ENCODE measurements around the gene ANKRD42. TPM values are rescaled to one million over a fixed set of nuclear protein-coding genes. Genes with fewer than 3 reads are reported as not detected.
"Not testable (repeated sequence)": the region's sequence is repeated elsewhere in the genome, so short reads cannot be mapped to it uniquely, and the experiment has no call there.

The ANKRD42 gene
- polyA plus RNA-seq, 4 donors = 15.1 to 22.0 (median 20.5) TPM

DNA sequence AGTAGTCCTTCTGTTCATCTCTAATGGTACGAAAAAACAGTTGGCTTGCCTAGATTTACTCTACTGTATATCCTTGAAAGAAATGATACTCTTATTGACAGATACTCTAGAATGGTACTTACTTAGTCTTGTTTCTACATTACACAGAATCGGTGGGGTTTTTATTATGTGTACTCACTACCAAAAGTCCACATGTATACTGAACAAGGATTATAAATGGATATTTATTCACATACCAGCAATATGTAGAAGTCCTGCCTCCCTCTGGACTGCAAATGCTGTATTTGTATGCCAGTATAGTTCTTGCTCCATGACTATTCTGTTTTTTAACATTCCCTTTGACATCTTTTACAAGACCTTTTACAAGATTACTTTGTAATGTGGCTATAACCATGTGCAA is 22.6 kb upstream of the ANKRD42 start:
- DNase-seq (ENCODE audit: low read depth in 4 of 4, low spot score in 3 of 4) = no peak

DNA sequence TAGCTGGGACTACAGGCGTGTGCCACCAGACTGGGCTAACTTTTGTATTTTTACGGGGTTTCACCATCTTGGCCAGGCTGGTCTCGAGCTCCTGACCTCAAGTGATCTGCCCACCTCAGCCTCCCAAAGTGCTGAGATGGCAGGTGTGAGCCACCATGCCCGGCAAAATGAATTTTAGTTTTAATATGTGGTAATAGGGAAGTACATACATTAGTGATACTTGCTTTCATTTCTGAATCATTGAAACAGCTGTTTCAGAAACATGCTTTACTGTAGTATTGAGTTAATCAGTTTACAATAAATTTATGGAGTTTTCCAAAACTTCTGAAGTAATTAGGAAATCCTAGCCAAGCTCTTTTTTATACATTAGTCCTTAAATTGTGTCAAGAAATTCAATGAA is 21.0 kb upstream of the ANKRD42 start:
- no peak for DNase-seq (ENCODE audit: low read depth in 4 of 4, low spot score in 3 of 4)

DNA sequence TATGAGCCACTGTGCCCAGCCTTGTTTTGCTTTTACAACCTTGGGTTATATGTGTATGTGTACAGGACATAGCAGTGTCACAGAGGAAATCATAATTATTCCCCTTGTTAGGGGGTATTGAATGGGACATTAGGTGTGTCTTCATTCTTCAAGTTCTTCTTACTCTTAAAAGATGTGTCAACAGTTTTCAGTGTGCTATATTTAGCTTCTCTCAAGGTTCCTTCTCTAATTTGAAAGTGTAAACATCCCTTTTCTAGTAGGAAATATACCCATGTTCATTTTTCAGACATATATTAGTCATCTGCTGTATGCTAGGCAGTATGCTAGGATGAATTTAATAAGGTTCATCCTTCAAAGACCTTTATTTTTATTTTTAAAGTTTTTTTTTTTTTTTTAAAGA is 19.5 kb upstream of the ANKRD42 start:
- DNase-seq (ENCODE audit: low read depth in 4 of 4, low spot score in 3 of 4) = no peak

DNA sequence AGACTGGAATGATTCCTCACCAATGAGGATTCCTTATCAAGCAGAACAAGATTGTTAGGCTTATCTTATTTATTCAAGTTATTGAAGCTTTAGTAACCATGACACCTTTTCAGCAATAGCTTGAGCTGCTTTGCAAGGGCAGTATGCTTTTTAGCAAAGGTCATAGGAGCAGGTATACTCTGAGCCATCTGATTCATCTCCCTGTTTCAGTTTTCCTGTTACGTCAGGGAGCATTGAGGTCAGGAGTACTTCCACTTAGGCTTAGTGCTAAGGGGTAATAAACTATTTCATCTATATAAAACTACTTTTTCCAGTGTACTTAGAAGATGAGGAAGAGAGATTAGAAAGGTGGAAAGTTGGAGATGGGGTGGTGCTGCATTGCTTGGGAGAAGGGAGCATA is 17.7 kb upstream of the ANKRD42 start:
- DNase-seq (ENCODE audit: low read depth in 4 of 4, low spot score in 3 of 4) = no peak

DNA sequence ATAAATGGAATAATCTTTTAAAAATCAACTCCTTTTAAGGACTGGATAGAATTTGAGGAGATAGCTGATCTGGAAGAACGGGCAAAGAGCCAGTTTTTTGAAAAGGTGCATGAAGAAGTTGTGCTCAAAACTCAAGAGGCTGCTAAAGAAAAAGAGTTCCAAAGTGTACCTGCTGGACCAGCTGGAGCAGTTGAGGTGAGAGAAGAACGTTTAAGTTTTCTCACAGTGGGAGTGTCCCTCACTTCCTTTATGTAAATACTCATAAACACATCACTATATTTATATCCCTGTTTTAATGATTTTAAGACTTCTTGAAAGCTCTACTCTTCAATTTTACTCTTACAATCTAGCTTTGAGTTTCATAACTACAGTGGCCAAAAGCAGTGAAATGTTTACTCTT is 11.7 kb upstream of the ANKRD42 start:
- DNase-seq (ENCODE audit: low read depth in 4 of 4, low spot score in 3 of 4) = no peak

DNA sequence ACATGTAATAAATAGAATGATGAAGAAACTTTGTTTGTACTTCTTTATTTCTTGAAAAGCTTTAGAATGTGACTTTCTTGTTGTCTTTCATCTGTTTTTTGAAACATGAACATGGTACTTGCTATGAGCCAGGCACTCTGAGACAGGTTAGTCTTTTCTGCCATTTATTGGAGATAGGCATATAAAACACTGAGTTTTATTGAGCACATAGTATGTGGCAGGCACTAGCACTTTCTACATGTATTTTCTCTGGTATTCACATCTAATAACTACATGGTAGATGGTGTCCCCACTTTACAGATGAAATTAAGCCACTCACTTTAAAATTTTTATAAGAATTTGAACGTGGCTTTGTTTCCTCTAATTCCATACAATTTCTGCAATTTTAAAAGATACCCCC is 7.7 kb upstream of the ANKRD42 start:
- DNase-seq (ENCODE audit: low read depth in 4 of 4, low spot score in 3 of 4) = no peak

DNA sequence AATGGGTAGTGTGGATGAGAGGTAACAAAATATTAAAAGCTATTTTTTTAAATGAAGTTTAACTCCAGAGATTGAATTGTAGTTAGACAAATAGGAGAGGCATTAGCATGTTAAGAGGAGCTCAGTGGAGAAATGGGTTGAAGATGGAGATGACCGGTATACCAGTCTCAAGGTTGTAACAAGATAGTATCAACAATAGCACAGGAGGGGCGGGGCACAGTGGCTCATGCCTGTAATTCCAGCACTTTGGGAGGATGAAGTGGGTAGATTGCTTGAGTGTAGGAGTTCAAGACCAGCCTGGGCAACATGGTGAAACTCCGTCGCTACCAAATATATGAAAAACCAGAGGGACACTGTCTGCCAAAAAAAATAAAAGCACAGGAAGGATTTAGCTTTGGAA is 6.0 kb upstream of the ANKRD42 start:
- DNase-seq (ENCODE audit: low read depth in 4 of 4, low spot score in 3 of 4) = no peak

DNA sequence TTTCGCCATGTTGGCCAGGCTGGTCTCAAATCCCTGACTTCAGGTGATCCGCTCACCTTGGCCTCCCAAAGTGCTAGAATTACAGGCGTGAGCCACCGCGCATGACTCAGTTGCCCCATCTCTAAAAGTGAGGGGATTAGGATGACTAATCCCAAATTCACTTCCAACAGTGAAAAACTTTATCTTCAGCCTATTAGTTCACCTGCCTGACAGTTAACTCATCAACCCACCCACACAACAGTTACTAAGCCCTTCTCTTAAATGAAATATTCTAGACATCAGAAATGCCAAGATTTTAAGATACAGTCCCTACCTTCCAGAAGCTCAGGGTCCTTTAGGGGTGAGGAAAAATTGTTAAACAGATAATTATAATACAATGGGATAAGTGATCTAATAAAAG is 2.0 kb upstream of the ANKRD42 start:
- DNase-seq (ENCODE audit: low read depth in 4 of 4, low spot score in 3 of 4) = no peak

DNA sequence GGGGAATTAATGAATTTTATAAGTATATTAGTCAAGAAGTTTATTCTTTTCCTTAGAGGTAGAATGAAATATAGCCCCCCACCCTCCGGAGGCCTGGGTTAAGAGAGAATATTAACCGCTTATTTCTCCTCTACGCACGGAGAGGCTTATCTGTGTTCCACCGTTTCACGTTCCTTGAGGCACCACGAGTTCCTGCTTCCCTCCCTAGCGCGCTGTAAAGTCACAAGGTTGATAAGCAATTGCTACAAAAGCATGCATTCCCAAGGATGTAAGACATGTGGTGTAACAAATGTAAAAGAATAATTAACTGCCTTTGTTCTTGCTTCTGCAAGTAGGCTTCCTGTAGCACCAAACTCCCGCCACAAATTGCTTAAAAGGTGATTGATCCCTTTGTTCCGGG is 1.5 kb upstream of the ANKRD42 start:
- DNase-seq (ENCODE audit: low read depth in 4 of 4, low spot score in 3 of 4) = no peak

DNA sequence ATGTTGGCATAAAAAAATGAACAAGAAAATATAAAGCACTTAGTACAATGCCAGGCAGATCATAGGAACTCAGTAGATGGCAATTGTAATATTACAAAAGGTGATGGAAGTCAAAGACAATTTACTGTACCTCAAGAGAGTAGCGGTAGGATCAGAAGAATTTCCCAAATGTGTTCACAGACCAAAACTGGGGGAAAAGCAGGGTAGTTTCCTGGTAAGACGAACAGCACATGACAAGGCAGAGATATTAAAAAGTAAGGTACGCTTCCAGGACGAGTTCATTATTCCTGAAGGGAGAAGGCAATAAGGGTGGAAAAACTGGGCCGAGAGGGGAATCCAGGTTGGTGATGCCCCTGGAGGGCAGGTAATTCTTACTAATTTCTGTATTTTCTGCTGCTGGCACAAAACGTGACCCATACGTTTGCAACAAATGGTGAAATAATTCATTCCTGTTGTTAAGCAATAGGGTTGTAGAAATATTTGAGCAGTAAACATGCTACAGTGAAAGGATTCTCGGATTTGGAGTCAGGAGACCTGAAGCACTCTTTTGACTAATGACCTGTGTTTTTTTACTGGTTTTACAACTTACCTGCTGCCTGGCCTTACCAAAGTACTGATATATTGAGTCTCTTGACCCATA is 786 bp upstream of the ANKRD42 start:
- DNase-seq (ENCODE audit: low read depth in 4 of 4, low spot score in 3 of 4) = no peak

DNA sequence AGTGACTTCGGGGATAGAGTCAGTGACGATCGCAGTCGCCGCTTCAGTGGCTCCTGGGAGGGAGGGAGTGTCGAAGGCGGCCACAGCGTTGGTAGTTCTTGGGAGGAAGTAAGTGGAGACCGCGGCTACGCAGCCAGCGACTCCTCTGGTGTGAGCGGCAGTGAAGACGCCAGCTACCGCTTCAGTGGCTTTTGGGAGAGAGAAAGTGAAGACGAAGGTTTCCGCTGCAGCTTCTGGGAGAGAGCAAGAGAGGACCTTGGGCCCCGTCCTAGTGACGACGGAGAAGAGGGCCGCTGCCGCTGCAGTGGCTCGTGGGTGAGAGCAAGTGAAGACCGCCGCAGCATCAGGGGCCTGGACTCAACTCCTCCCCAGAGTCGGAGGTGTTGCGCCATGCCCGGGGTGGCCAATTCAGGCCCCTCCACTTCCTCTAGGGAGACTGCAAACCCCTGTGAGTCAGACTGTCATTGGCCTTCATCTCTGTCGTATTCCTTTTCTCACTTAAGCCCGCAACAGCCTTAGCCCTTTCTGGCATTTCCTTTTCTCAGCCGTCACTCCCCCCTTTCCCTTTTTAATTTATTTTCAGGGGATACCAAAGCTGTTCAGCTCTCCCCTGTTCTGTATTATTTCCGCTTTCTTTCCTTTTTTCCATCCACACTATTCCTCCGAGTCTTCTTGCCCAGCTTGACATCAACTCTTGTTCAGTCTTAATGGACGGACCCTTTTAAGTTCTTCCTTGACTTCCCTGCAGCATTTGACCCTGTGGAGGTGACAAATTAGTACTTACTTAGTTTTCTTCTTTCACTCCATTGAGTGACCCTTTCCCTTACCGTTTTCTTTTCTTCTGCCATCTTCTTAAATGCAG is 1.0 kb downstream of the ANKRD42 start:
- peak; percentile 25 to 50 (median 29) for DNase-seq (ENCODE audit: low read depth in 4 of 4, low spot score in 3 of 4)

DNA sequence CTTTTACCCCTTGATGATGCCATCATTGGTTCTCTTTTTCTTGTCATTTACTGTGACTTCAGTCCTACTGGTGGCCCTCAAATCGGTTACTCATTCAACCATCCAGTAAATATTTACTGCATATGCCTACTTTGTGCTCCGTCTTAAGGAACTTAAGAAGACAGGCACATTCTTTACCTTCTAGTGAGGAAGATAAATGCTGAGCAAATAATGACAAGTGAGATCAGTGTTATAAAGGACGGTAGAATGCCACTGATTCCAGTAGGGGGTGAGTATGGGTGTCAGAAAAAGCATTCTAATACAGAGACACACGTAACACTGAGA is 1.6 kb downstream of the ANKRD42 start:
- DNase-seq (ENCODE audit: low read depth in 4 of 4, low spot score in 3 of 4) = no peak

DNA sequence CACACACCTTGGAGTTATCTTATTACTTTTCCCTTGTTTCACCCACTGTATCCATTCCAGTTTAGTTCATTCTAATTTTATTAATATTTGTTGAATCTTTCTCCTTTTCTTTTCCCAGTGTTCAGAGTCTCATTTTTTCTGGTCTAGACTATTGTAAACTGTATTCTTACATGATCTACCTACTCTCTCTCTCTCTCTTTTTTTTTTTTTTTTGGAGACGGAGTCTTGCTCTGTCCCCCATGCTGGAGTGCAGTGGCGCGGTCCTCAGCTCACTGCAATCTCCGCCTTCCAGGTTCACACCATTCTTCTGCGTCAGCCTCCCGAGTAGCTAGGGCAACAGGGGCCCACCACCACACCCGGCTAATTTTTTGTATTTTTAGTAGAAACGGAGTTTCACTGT is 2.1 kb downstream of the ANKRD42 start:
- DNase-seq (ENCODE audit: low read depth in 4 of 4, low spot score in 3 of 4) = no peak

DNA sequence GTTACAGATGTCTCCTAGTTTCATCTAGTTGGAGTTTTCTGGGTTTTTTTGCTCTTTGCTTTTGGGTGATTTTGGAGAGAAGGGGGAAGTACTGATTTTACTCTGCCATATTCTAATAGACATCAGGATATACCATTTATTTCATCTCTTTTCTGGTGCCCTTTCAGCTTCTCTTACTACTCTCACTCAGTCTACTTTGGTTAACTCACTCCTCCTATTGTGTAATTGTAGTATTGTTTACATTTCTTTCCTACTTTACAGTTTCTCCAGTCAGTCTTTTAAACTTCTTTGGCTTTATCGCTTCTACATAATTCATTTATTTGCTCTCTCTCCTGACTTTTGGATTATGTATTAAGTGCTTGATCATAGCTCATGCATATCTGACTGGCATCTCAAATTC is 6.5 kb downstream of the ANKRD42 start:
- DNase-seq (ENCODE audit: low read depth in 4 of 4, low spot score in 3 of 4) = no peak

DNA sequence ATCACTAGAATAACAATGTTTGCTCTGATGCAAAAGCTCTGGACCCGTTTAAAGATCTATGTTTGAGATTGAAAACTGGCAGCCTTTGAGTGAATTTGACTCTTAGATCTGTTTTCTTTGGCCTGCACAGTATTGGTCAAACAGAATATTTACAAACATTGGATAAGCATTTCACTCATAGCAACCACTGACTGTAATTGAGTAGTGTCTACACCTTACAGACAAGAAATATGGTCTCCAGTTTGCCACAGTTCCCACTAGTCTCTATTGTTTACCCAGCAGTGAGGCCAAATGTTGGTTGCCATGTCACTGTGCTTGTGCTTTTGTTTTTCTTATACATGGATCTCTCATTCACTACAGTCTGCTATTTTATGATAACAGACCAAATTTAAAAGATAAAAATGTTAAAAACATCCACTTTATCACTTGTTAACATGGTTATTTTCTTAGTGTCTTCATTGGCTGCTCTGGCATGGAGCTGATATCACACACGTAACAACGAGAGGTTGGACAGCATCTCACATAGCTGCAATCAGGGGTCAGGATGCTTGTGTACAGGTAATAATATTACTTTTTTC is 12.2 kb downstream of the ANKRD42 start:
- no peak for DNase-seq (ENCODE audit: low read depth in 4 of 4, low spot score in 3 of 4)

DNA sequence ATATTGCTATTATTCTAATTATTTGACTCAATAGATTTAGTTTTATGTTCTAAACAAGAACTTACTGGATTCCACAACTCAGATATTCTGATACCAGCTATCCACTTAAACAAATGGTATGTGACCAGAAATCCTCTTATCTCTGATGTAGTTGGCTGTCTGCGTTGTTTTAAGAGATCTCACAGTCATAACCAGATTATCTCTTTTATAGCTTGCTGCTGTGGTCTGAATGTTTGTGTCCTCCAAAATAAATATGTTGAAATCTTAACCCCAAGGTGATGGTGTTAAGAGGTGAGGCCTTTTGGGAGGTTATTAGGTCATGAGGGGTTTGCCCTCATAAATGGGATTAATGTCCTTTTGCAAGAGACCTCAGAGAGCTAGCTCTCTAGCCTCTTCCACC is 12.7 kb downstream of the ANKRD42 start:
- no peak for DNase-seq (ENCODE audit: low read depth in 4 of 4, low spot score in 3 of 4)

DNA sequence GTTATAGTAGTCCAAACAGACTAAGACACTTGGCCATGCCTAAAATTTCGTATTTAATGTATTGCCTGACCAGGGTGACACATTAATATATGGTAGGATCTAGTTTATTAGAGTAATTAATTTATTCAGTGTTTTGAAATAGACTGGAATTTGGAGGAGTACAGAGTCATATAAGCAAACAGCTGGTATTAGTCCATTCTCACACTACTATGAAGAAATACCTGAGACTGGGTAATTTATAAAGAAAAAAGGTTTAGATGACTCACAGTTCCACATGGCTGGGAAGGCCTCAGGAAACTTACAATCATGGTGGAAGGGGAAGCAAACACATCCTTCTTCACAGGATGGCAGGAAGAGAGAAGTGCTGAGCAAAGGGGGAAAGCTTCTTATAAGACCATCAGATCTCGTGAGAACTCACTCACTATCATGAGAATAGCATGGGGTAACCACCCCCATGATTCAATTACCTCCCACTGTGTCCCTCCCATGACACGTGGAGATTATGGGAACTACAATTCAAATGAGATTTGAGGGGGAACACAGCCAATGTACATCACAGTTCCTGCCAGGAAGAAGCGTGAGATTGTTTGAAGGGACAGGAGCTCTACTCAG is 13.4 kb downstream of the ANKRD42 start:
- DNase-seq (ENCODE audit: low read depth in 4 of 4, low spot score in 3 of 4) = not testable (repeated sequence)

DNA sequence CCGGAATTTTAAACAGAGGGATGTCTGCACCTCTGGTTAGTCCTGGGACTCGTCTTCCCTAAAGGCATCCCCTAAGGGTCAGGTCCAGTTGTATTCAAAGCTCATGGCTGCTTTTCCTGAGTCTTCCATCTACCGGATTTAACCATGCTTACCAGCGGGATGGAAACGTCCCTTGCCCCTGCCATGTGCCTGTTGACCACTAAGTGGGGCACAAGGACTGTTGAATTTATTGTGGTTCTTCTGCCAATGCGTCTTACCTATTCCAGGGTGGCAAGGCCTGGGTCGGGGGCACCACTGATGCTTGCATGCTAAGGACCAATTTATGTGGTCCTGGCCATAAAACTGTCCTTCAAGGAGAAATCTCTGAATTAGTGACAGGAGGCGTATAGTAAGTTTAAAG is 25.6 kb downstream of the ANKRD42 start:
- DNase-seq (ENCODE audit: low read depth in 4 of 4, low spot score in 3 of 4) = no peak

DNA sequence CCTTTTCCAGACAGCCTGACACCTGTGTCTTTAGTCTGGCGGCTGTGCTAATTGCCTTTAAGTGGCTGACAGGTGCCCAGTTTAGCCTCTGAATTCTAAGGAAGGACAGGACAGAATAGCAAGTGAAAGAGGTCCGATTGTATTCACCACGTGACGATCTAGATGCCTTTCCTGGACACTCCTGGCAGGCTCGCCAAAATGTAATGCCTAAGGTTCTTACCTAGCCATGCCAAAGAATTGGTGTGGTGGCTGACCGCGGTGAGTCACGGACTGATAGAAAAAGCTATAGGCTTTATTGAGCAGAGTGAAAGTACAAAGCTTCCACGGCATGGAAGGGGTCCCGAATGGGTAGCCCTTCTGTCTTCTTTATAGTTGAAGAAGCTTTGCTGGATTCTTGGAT is 26.7 kb downstream of the ANKRD42 start:
- no peak for DNase-seq (ENCODE audit: low read depth in 4 of 4, low spot score in 3 of 4)

DNA sequence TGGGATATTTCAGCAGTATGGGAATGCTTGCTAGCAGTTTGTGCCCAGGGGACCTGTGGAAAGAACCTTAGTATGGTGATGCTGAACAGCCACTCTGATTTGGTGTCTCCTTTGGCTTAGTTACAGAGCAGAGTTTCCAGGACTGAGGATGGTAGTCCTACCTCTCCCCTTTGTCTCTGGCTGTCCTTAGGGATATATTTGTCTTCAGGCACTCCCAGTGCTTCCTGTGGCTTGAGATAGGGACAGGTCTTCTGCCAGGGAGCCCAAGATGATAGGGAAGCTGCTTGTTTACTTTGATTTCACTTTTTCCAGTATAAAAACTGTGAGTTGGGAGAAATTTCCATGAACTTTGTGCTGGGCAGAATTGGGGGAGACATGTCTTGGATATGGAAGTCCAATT is 28.2 kb downstream of the ANKRD42 start:
- DNase-seq (ENCODE audit: low read depth in 4 of 4, low spot score in 3 of 4) = no peak

DNA sequence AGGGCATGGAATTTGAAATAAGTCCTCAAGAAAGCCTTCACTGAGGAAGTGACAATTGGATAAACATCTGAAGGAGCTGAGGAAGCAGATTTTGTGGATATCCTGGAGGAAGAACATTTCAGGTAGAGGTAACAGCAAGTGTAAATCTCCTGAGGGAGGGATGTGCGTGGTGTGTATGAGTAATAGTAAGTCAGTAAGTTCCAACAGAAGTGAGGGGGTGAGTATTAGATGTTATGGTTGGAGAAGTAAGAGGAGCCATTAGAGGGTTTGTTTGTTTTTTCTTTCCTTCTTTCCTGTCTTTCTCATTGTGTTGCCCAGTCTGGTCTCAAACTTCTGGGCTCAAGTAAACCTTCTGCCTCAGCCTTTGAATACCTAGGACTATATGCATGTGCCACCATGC is 29.0 kb downstream of the ANKRD42 start:
- no peak for DNase-seq (ENCODE audit: low read depth in 4 of 4, low spot score in 3 of 4)

DNA sequence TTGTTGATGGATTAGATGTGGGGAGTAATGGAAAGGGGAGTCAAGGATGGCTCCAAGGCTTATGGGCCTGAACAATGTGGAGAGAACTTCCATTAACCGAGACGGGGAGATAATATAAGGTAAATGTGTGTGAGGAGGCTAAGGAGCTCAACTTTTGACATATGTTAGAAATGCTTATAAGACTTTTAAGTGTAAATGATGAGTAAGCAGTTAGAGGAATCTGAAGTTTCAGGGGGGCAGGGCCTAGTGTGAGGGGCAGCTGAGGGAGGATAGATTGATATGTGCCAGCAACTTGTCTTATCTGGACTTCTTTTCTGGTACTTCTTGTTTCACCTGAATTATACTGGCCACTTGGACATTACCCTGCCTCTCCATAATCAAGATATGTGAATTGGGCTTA is 29.9 kb downstream of the ANKRD42 start:
- DNase-seq (ENCODE audit: low read depth in 4 of 4, low spot score in 3 of 4) = no peak

All from right renal pelvis (tissue), 4 donors.